OCI-LY1 (cell line): ENCODE results near the gene AFAP1L2.

Source experiments
- H2AFZ ChIP-seq: fragments of 200-600 bp; sonication (generic), shearing (Covaris generic); 2 replicates; pipeline ENCODE4 v1.6.0; 2014; ENCODE audit warnings: antibody characterized with exemption, mild to moderate bottlenecking, low read length
- H3F3A ChIP-seq: fragments of 200-600 bp; sonication (generic), shearing (Covaris generic); 2 replicates; pipeline ENCODE4 v1.6.0; 2014; ENCODE audit warnings: mild to moderate bottlenecking, antibody characterized with exemption, low read length, moderate library complexity; ENCODE audit not compliant: insufficient read depth
- H3K27ac ChIP-seq: fragments of 200-600 bp; sonication (generic); 2 replicates; pipeline ENCODE4 v1.5.1; 2014; ENCODE audit warnings: low read length, mixed run types, mild to moderate bottlenecking, low read depth; ENCODE audit not compliant: poor library complexity, severe bottlenecking
- H3K27me3 ChIP-seq: fragments of 200-600 bp; sonication (generic); 2 replicates; pipeline ENCODE4 v1.6.0; 2014; ENCODE audit warnings: antibody characterized with exemption, mild to moderate bottlenecking, low read length, moderate library complexity; ENCODE audit not compliant: insufficient read depth
- H3K36me3 ChIP-seq: fragments of 200-600 bp; sonication (generic); 2 replicates; pipeline ENCODE4 v1.6.1; 2014; ENCODE audit warnings: mild to moderate bottlenecking, antibody characterized with exemption, low read length, moderate library complexity, mixed read lengths; ENCODE audit not compliant: insufficient read depth
- H3K4me1 ChIP-seq: fragments of 200-600 bp; sonication (generic); 2 replicates; pipeline ENCODE4 v1.5.1; 2014; ENCODE audit warnings: mild to moderate bottlenecking, low read length, moderate library complexity; ENCODE audit not compliant: insufficient read depth, severe bottlenecking
- H3K4me2 ChIP-seq: fragments of 200-600 bp; sonication (generic), shearing (Covaris generic); 2 replicates; pipeline ENCODE4 v1.6.1; 2014; ENCODE audit warnings: low read length
- H3K4me3 ChIP-seq: fragments of 200-600 bp; sonication (generic); 2 replicates; pipeline ENCODE4 v1.5.1; 2014; ENCODE audit warnings: low read length, low read depth, mild to moderate bottlenecking, mixed read lengths; ENCODE audit not compliant: poor library complexity, severe bottlenecking
- H3K79me2 ChIP-seq: fragments of 200-600 bp; shearing (Covaris generic); 2 replicates; pipeline ENCODE4 v1.6.1; 2016; ENCODE audit warnings: mixed run types, low read length, mixed read lengths; ENCODE audit not compliant: insufficient read depth
- H3K9ac ChIP-seq: fragments of 200-600 bp; sonication (generic), shearing (Covaris generic); 2 replicates; pipeline ENCODE4 v1.6.1; 2014; ENCODE audit warnings: mild to moderate bottlenecking, low read length, mixed read lengths
- H3K9me2 ChIP-seq: fragments of 200-600 bp; sonication (generic), shearing (Covaris generic); 2 replicates; pipeline ENCODE4 v1.6.1; 2014; ENCODE audit warnings: low read depth, mild to moderate bottlenecking, low read length, mixed read lengths
- H3K9me3 ChIP-seq: fragments of 200-600 bp; shearing (Covaris generic); 2 replicates; pipeline ENCODE4 v1.6.1; 2014; ENCODE audit warnings: low read length, mixed read lengths
- H4K20me1 ChIP-seq: fragments of 200-600 bp; sonication (generic), shearing (Covaris generic); 2 replicates; pipeline ENCODE4 v1.6.0; 2016; ENCODE audit warnings: mild to moderate bottlenecking, low read length; ENCODE audit not compliant: insufficient read depth
- EZH2 ChIP-seq: fragments of 200-600 bp; sonication (generic), shearing (Covaris generic); IDR thresholded peaks from 2 replicates; pipeline ENCODE4 v1.8.0; 2017; ENCODE audit warnings: borderline replicate concordance, mixed run types, mild to moderate bottlenecking, antibody characterized with exemption, low read length, moderate library complexity, mixed read lengths
- TF ChIP-seq, protein P1 (sequence below): fragments of 200-600 bp; sonication (generic), shearing (Covaris generic); IDR thresholded peaks from 2 replicates; pipeline ENCODE4 v1.5.1; 2017; ENCODE audit warnings: mild to moderate bottlenecking, antibody characterized with exemption, low read length, moderate library complexity, mixed read lengths

The AFAP1L2 gene

GRCh38 chr10:114432566-114433093, 28.3 kb upstream of the AFAP1L2 start:
- H4K20me1 ChIP-seq, result no peaks in the 10 kb centered on the region
- H3K9me2 ChIP-seq, result no peaks in the 10 kb centered on the region
- no peaks in the 10 kb centered on the region for H3K27me3 ChIP-seq
- TF ChIP-seq EZH2, result no peak
- TF ChIP-seq, protein P1, sequence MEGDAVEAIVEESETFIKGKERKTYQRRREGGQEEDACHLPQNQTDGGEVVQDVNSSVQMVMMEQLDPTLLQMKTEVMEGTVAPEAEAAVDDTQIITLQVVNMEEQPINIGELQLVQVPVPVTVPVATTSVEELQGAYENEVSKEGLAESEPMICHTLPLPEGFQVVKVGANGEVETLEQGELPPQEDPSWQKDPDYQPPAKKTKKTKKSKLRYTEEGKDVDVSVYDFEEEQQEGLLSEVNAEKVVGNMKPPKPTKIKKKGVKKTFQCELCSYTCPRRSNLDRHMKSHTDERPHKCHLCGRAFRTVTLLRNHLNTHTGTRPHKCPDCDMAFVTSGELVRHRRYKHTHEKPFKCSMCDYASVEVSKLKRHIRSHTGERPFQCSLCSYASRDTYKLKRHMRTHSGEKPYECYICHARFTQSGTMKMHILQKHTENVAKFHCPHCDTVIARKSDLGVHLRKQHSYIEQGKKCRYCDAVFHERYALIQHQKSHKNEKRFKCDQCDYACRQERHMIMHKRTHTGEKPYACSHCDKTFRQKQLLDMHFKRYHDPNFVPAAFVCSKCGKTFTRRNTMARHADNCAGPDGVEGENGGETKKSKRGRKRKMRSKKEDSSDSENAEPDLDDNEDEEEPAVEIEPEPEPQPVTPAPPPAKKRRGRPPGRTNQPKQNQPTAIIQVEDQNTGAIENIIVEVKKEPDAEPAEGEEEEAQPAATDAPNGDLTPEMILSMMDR, result no peak
- no peak overlapping the region for H3K9ac ChIP-seq
- no peak overlapping the region for H3K4me2 ChIP-seq
- no peak overlapping the region for H3K4me3 ChIP-seq
- H3K27ac ChIP-seq, result no peak overlapping the region
- H3K9me3 ChIP-seq, result no peaks in the 10 kb centered on the region
- H3K36me3 ChIP-seq, result peaks cover 41% of the 10 kb centered on the region
- no peak overlapping the region for H2AFZ ChIP-seq
- no peaks in the 10 kb centered on the region for H3K4me1 ChIP-seq
- H3K79me2 ChIP-seq, result no peaks in the 10 kb centered on the region
- no peaks in the 10 kb centered on the region for H3F3A ChIP-seq

DNA sequence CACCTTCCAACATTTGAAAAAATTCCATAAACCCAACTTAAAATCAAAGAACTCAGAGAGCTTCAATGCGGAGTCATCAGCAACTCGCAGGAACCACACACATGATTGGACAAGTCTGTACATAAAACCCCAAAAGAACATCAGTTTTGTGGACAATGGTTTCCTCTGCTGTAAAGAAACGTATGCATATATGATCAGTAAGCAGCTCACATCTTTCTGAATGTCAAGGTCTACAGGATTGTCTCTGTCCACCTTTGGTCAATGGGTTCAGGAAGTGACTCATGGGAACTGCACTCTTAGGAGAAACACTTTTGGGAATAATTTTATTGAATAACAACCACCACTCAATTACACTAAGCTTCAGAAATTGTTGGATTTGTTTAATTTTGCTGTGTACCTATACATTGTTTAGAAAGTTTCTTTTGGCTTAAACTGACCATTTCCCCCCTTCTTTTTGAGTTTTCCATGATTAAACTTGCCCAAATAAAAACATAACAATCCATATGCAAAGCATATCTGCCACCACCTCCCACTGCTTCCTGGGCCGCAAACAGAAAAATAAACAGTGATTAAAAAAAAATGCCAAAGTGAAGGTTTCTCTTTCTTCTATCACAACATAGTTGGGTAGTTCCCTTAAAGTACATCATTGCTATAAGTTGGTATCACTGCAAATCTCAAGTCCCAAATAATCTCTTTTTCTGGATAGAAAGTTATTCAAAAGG, 27.3 kb upstream of the AFAP1L2 start:
- H3K27me3 ChIP-seq, result no peaks in the 10 kb centered on the region
- no peaks in the 10 kb centered on the region for H3K9me2 ChIP-seq
- H3K36me3 ChIP-seq, result peaks cover 34% of the 10 kb centered on the region
- no peak overlapping the region for H2AFZ ChIP-seq
- no peak for TF ChIP-seq EZH2
- TF ChIP-seq, protein P1, result no peak
- H3F3A ChIP-seq, result no peaks in the 10 kb centered on the region
- H4K20me1 ChIP-seq, result no peaks in the 10 kb centered on the region
- no peaks in the 10 kb centered on the region for H3K79me2 ChIP-seq
- H3K27ac ChIP-seq, result no peak overlapping the region
- H3K9ac ChIP-seq, result no peak overlapping the region
- no peaks in the 10 kb centered on the region for H3K4me1 ChIP-seq
- H3K9me3 ChIP-seq, result no peaks in the 10 kb centered on the region
- no peak overlapping the region for H3K4me2 ChIP-seq
- H3K4me3 ChIP-seq, result no peak overlapping the region

DNA sequence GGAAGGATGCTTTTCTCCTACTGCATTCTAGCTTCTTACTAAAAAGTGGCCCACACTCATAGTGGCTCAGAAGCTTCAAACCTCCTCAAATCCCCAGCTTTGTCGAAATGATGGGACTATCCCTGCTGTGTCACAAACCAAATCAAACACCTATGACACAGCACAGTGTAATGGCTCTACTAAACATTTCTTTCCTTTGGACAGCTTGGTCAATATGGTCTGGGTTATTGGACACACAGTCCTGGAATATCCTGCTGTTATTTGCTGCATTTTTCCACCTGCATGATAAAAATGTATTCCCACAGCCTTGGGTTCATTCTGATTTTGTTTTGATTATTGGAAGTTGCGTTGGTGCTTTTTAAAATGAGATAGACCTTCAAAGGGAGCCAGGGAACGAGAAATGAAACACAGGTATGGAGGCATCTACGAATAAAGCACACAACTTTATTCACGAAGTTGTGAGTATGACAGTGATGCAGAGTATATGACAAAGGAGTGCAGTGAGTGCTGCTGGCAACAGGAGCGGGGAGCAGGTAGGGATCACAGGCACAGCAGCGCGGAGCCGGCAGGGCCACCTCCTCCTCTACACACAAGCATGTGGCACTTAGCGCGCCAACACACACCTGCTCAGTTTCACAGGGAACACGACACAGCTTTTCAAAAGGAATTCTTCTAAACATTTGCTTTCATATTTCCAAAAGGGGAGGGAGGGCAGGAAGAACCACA, 26.5 kb upstream of the AFAP1L2 start:
- no peak overlapping the region for H3K27ac ChIP-seq
- H3K27me3 ChIP-seq, result no peaks in the 10 kb centered on the region
- H2AFZ ChIP-seq, result no peak overlapping the region
- no peaks in the 10 kb centered on the region for H3F3A ChIP-seq
- no peaks in the 10 kb centered on the region for H3K9me3 ChIP-seq
- no peaks in the 10 kb centered on the region for H3K4me1 ChIP-seq
- no peaks in the 10 kb centered on the region for H3K79me2 ChIP-seq
- no peaks in the 10 kb centered on the region for H3K9me2 ChIP-seq
- no peak overlapping the region for H3K4me2 ChIP-seq
- no peak overlapping the region for H3K9ac ChIP-seq
- TF ChIP-seq, protein P1, result no peak
- TF ChIP-seq EZH2, result no peak
- H3K4me3 ChIP-seq, result no peak overlapping the region
- H4K20me1 ChIP-seq, result no peaks in the 10 kb centered on the region
- peaks cover 26% of the 10 kb centered on the region; the same call in 1 of the 2 replicates for H3K36me3 ChIP-seq
